ENCODE measurements around the gene MYCBPAP. TPM values are rescaled to one million over a fixed set of nuclear protein-coding genes. Genes with fewer than 3 reads are reported as not detected.

The MYCBPAP gene
- total RNA-seq, 1 experiment from 2014 or later: 2.7 TPM

DNA sequence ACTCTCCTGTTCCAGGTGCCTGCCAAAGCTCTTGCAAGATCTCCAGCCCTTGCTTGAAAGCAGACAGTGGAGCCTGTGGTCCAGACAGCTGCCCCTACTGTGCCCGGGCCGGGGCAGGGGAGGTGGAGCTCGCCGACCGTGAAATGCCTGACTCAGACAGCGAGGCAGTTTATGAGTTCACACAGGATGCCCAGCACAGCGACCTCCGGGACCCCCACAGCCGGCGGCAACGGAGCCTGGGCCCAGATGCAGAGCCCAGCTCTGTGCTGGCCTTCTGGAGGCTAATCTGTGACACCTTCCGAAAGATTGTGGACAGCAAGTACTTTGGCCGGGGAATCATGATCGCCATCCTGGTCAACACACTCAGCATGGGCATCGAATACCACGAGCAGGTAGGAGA is 69.9 kb downstream of the MYCBPAP start:
- no peak for DNase-seq
- H3K4me1 Mint-ChIP-seq (ENCODE audit: low read depth, unreplicated experiment): no peaks in the 10 kb centered on the region
- no peaks in the 10 kb centered on the region for H3K9me3 Mint-ChIP-seq (ENCODE audit: unreplicated experiment)
- Histone ChIP-seq H3K36me3 (ENCODE audit: control insufficient read depth, insufficient read depth, low read length) (no peaks in the 10 kb centered on the region), H3K27me3 (replicated peaks; ENCODE audit: control insufficient read depth, insufficient read depth, low read length) (no peaks in the 10 kb centered on the region), H3K4me3 (ENCODE audit: low read depth, low read length) (no peak overlapping the region), H3K9me3 (peaks cover 3% of the 10 kb centered on the region; the same call in 1 of the 2 replicates), H3K4me1 (no peaks in the 10 kb centered on the region)
- no peak overlapping the region for H3K27ac Mint-ChIP-seq (ENCODE audit: unreplicated experiment)
- intact Hi-C loops (cut with micrococcal nuclease; ENCODE audit: unreplicated experiment): no loop called here
- H3K4me3 Mint-ChIP-seq (ENCODE audit: unreplicated experiment): no peak overlapping the region
- BruUV-seq (replicated peaks): no TSS peak
- peaks cover 2% of the 10 kb centered on the region for H3K27me3 Mint-ChIP-seq (ENCODE audit: insufficient read depth, unreplicated experiment)
- CTCF ChIA-PET: interaction anchor here (1.5 kb wide), 1 partner anchor 31 kb away, joined by 6 read pairs; the partner anchor contains the start of gene SPATA20
- TF ChIP-seq, protein P1, sequence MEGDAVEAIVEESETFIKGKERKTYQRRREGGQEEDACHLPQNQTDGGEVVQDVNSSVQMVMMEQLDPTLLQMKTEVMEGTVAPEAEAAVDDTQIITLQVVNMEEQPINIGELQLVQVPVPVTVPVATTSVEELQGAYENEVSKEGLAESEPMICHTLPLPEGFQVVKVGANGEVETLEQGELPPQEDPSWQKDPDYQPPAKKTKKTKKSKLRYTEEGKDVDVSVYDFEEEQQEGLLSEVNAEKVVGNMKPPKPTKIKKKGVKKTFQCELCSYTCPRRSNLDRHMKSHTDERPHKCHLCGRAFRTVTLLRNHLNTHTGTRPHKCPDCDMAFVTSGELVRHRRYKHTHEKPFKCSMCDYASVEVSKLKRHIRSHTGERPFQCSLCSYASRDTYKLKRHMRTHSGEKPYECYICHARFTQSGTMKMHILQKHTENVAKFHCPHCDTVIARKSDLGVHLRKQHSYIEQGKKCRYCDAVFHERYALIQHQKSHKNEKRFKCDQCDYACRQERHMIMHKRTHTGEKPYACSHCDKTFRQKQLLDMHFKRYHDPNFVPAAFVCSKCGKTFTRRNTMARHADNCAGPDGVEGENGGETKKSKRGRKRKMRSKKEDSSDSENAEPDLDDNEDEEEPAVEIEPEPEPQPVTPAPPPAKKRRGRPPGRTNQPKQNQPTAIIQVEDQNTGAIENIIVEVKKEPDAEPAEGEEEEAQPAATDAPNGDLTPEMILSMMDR (IDR thresholded peaks at IDR 0.05; ENCODE audit: insufficient read depth in 1 of 2, low read depth in 1 of 2, low read length in 1 of 2, severe bottlenecking in 1 of 2, unreplicated experiment in 1 of 2): no peak
- POLR2A ChIA-PET: no interaction called here
- no peaks in the 10 kb centered on the region for H3K36me3 Mint-ChIP-seq (ENCODE audit: insufficient read depth, unreplicated experiment)

DNA sequence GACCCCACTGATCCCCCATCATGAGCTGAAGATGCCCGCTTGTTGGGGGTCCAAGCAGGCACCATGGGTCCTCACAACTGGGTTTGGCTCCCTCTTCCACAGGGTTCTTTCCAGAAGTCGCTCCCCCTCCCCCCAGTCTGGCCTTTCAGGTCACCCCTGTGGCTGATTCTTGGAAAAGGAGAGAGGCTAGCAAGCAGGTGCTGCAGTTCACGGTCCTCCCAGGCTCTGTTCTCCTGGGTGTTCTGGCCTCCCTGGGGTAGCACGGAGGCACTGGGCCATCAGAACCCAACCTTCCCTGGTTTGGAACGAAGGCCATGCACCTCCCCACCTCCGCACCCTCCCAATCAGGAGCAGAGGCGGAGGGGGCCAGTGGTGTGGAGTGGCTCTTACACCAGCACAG is 71.2 kb downstream of the MYCBPAP start:
- Histone ChIP-seq H3K36me3 (ENCODE audit: control insufficient read depth, insufficient read depth, low read length) (no peaks in the 10 kb centered on the region), H3K4me3 (ENCODE audit: low read depth, low read length) (no peak overlapping the region), H3K4me1 (no peaks in the 10 kb centered on the region), H3K27me3 (replicated peaks; ENCODE audit: control insufficient read depth, insufficient read depth, low read length) (no peaks in the 10 kb centered on the region), H3K9me3 (peaks cover 3% of the 10 kb centered on the region; the same call in 1 of the 2 replicates)
- intact Hi-C loops (cut with micrococcal nuclease; ENCODE audit: unreplicated experiment): no loop called here
- ChIA-PET POLR2A (no interaction called here), CTCF (interaction anchor here (1.2 kb wide), 1 partner anchor 28 kb away, joined by 3 read pairs; no protein-coding TSS in a partner anchor)
- no peak for DNase-seq
- H3K27ac Mint-ChIP-seq (ENCODE audit: unreplicated experiment): no peak overlapping the region
- H3K4me3 Mint-ChIP-seq (ENCODE audit: unreplicated experiment): no peak overlapping the region
- no TSS peak for BruUV-seq (replicated peaks)
- no peaks in the 10 kb centered on the region for H3K36me3 Mint-ChIP-seq (ENCODE audit: insufficient read depth, unreplicated experiment)
- TF ChIP-seq, protein P1 (IDR thresholded peaks at IDR 0.05; ENCODE audit: insufficient read depth in 1 of 2, low read depth in 1 of 2, low read length in 1 of 2, severe bottlenecking in 1 of 2, unreplicated experiment in 1 of 2): no peak
- peaks cover 7% of the 10 kb centered on the region for H3K4me1 Mint-ChIP-seq (ENCODE audit: low read depth, unreplicated experiment)
- peaks cover 2% of the 10 kb centered on the region for H3K27me3 Mint-ChIP-seq (ENCODE audit: insufficient read depth, unreplicated experiment)
- no peaks in the 10 kb centered on the region for H3K9me3 Mint-ChIP-seq (ENCODE audit: unreplicated experiment)

DNA sequence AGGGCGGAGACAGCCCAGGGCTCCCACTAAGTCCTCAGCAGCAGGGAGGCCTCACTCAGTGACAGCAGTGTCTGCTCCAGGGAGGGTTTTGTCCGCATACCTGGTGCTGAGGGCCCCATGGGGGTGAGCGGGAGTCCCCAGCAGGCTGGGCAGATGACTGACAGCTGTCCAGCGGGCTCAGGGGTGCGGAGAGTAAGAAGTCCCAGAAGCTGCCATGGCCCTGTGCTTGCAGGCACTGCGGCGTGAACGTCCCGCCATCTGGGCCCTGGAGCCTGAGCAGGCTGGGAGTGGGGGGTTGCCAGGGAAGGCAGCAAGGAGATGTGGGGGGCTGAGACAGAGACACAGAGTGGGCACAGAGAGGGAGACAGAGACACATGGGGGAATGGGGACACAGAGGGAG is 72.4 kb downstream of the MYCBPAP start:
- POLR2A ChIA-PET: no interaction called here
- TF ChIP-seq, protein P1 (IDR thresholded peaks at IDR 0.05; ENCODE audit: insufficient read depth in 1 of 2, low read depth in 1 of 2, low read length in 1 of 2, severe bottlenecking in 1 of 2, unreplicated experiment in 1 of 2): no peak
- H3K27me3 ChIP-seq (replicated peaks; ENCODE audit: control insufficient read depth, insufficient read depth, low read length): no peaks in the 10 kb centered on the region
- peaks cover 3% of the 10 kb centered on the region; the same call in 1 of the 2 replicates for H3K9me3 ChIP-seq
- no peak overlapping the region for H3K4me3 ChIP-seq (ENCODE audit: low read depth, low read length)
- Mint-ChIP-seq H3K27ac (ENCODE audit: unreplicated experiment) (no peak overlapping the region), H3K27me3 (ENCODE audit: insufficient read depth, unreplicated experiment) (peaks cover 2% of the 10 kb centered on the region), H3K9me3 (ENCODE audit: unreplicated experiment) (no peaks in the 10 kb centered on the region), H3K36me3 (ENCODE audit: insufficient read depth, unreplicated experiment) (no peaks in the 10 kb centered on the region), H3K4me3 (ENCODE audit: unreplicated experiment) (no peak overlapping the region), H3K4me1 (ENCODE audit: low read depth, unreplicated experiment) (peaks cover 7% of the 10 kb centered on the region)
- CTCF ChIA-PET: no interaction called here
- intact Hi-C loops (cut with micrococcal nuclease; ENCODE audit: unreplicated experiment): no loop called here
- no peaks in the 10 kb centered on the region for H3K4me1 ChIP-seq
- H3K36me3 ChIP-seq (ENCODE audit: control insufficient read depth, insufficient read depth, low read length): no peaks in the 10 kb centered on the region
- no TSS peak for BruUV-seq (replicated peaks)
- DNase-seq: no peak

Other genes with a start within 250 kb of the MYCBPAP start
- 14.6 and 14.8 TPM in 2 replicates for gene TMEM92, start 234.0 kb upstream of the MYCBPAP start, total RNA-seq (2022)
- gene XYLT2, start 162.3 kb upstream of the MYCBPAP start, total RNA-seq (2022): 72.9 and 75.8 TPM in 2 replicates
- gene MRPL27, start 135.3 kb upstream of the MYCBPAP start, total RNA-seq (2022): 196 and 203 TPM in 2 replicates
- gene EME1, start 135.2 kb upstream of the MYCBPAP start, total RNA-seq (2022): 43.5 and 48.5 TPM in 2 replicates
- gene LRRC59, start 110.9 kb upstream of the MYCBPAP start, total RNA-seq (2022): 324 and 336 TPM in 2 replicates
- 135 and 161 TPM in 2 replicates for gene ACSF2, start 82.2 kb upstream of the MYCBPAP start, total RNA-seq (2022)
- not detected in 2 replicates for gene CHAD, start 39.6 kb upstream of the MYCBPAP start, total RNA-seq (2022)
- 85.3 and 93.9 TPM in 2 replicates for gene RSAD1, start 29.6 kb upstream of the MYCBPAP start, total RNA-seq (2022)
- gene EPN3, start 24.3 kb downstream of the MYCBPAP start, total RNA-seq (2022): 49.4 and 53.2 TPM in 2 replicates
- gene SPATA20, start 38.7 kb downstream of the MYCBPAP start, total RNA-seq (2022): 149 and 176 TPM in 2 replicates
- 1.4 and 1.6 TPM in 2 replicates for gene CACNA1G, start 52.3 kb downstream of the MYCBPAP start, total RNA-seq (2022)
- gene ABCC3, start 126.4 kb downstream of the MYCBPAP start, total RNA-seq (2022): 39.3 and 45.6 TPM in 2 replicates
- 113 and 114 TPM in 2 replicates for gene ANKRD40, start 199.5 kb downstream of the MYCBPAP start, total RNA-seq (2022)
- gene LUC7L3, start 211.2 kb downstream of the MYCBPAP start, total RNA-seq (2022): 284 and 287 TPM in 2 replicates